Measurements from ENCODE around the gene CCDC175.

DNA sequence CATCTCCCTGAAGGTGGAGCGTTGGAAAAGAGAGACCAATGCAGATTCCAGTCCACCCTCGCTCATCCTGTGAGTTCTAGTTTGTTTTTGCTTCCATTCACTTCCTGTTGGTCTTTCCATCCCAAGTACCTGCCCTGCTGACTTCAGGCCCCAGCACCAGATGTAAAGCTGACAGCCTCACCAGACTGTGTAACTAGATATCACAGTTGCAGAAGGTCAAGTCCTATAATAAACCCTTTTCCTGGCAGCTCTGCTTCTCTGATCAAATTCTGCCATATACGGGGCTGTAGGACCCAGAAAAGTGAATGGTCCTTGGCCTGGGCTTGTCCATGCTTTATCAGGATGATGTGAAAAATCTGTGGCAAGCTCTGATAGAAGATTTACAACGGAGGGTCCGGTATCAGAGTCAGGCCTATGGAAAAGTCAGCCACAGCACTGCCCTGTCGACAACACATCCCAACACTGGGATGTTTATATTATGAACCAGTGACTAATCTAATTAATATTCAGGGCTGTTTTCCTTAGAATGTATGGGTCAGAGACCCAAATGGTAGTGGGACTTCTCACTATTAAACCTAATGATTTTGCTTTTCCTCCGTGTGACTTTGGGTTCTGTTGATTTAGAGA, 42.1 kb downstream of the CCDC175 start:
- TF ChIP-seq CTCF (conservative IDR thresholded peaks at IDR 0.05), result no peak
- TF ChIP-seq EZH2 (IDR thresholded peaks at IDR 0.05; ENCODE audit: low read depth), result no peak
